Measurements from ENCODE around the gene SLC30A3. TPM values are rescaled to one million over a fixed set of nuclear protein-coding genes. Genes with fewer than 3 reads are reported as not detected.
A peak's percentile ranks its signal among the peaks of the same experiment; 100 is the strongest.

The SLC30A3 gene
- total and polyA plus RNA-seq, 2 of the 13 experiments (the other 11 are each of a cell fraction or from before 2014, with no cell fraction given), result 0.38 to 0.79 TPM

- TF ChIP-seq HOXA3 (CRISPR knock-in tag; IDR thresholded peaks at IDR 0.05) (no peak), DDIT3 (CRISPR knock-in tag; IDR thresholded peaks at IDR 0.05) (no peak), ZSCAN31 (CRISPR knock-in tag; IDR thresholded peaks at IDR 0.05; ENCODE audit: low read depth) (peak; percentile 44; the same call in 1 of the 2 replicates), NFIC (IDR thresholded peaks at IDR 0.05; ENCODE audit: low read length) (no peak), CHD2 (IDR thresholded peaks at IDR 0.05; ENCODE audit: low read depth, low read length) (no peak), ZNF263 (CRISPR knock-in tag; IDR thresholded peaks at IDR 0.05) (no peak), ZNF136 (CRISPR knock-in tag; IDR thresholded peaks at IDR 0.05; ENCODE audit: low read depth) (0 out of 2 replicates have a peak, but pooled peaks have one; percentile 49), PBX2 (CRISPR knock-in tag; IDR thresholded peaks at IDR 0.05) (no peak), ZC3H13 (CRISPR knock-in tag; IDR thresholded peaks at IDR 0.05) (no peak), EEA1 (CRISPR knock-in tag; IDR thresholded peaks at IDR 0.05; ENCODE audit: borderline replicate concordance) (no peak), ZNF335 (CRISPR knock-in tag; IDR thresholded peaks at IDR 0.05) (no peak), ZNF446 (CRISPR knock-in tag; IDR thresholded peaks at IDR 0.05) (no peak), ESRRA (CRISPR knock-in tag; IDR thresholded peaks at IDR 0.05; ENCODE audit: low read depth) (no peak), HNRNPLL (IDR thresholded peaks at IDR 0.05; ENCODE audit: low read depth, low read length, poor library complexity, severe bottlenecking) (no peak), ZMYM3 (CRISPR knock-in tag; IDR thresholded peaks at IDR 0.05) (peak; percentile 11; the same call in 1 of the 2 replicates), ZNF224 (CRISPR knock-in tag; IDR thresholded peaks at IDR 0.05) (no peak), FOSL2 (CRISPR knock-in tag; IDR thresholded peaks at IDR 0.05) (peak; percentile 14; the same call in 1 of the 2 replicates), NAIF1 (CRISPR knock-in tag; IDR thresholded peaks at IDR 0.05; ENCODE audit: borderline replicate concordance) (no peak), PAWR (CRISPR knock-in tag; IDR thresholded peaks at IDR 0.05; ENCODE audit: borderline replicate concordance) (0 out of 2 replicates have a peak, but pooled peaks have one; percentile 29), MIER2 (CRISPR knock-in tag; IDR thresholded peaks at IDR 0.05) (no peak), FOXC1 (CRISPR knock-in tag; IDR thresholded peaks at IDR 0.05; ENCODE audit: borderline replicate concordance) (0 out of 2 replicates have a peak, but pooled peaks have one; percentile 39), ZNF547 (CRISPR knock-in tag; IDR thresholded peaks at IDR 0.05) (no peak), SOX5 (CRISPR knock-in tag; IDR thresholded peaks at IDR 0.05; ENCODE audit: borderline replicate concordance) (no peak)
- TF ChIP-seq, protein P1, sequence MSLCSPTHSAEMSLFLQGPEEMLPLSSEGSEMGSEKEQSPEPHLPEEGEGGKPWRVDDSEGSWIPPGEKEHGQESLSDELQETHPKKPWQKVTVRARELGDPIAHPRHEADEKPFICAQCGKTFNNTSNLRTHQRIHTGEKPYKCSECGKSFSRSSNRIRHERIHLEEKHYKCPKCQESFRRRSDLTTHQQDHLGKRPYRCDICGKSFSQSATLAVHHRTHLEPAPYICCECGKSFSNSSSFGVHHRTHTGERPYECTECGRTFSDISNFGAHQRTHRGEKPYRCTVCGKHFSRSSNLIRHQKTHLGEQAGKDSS (CRISPR knock-in tag; IDR thresholded peaks at IDR 0.05; ENCODE audit: borderline replicate concordance, low read depth), result no peak
- TF ChIP-seq, protein P2, sequence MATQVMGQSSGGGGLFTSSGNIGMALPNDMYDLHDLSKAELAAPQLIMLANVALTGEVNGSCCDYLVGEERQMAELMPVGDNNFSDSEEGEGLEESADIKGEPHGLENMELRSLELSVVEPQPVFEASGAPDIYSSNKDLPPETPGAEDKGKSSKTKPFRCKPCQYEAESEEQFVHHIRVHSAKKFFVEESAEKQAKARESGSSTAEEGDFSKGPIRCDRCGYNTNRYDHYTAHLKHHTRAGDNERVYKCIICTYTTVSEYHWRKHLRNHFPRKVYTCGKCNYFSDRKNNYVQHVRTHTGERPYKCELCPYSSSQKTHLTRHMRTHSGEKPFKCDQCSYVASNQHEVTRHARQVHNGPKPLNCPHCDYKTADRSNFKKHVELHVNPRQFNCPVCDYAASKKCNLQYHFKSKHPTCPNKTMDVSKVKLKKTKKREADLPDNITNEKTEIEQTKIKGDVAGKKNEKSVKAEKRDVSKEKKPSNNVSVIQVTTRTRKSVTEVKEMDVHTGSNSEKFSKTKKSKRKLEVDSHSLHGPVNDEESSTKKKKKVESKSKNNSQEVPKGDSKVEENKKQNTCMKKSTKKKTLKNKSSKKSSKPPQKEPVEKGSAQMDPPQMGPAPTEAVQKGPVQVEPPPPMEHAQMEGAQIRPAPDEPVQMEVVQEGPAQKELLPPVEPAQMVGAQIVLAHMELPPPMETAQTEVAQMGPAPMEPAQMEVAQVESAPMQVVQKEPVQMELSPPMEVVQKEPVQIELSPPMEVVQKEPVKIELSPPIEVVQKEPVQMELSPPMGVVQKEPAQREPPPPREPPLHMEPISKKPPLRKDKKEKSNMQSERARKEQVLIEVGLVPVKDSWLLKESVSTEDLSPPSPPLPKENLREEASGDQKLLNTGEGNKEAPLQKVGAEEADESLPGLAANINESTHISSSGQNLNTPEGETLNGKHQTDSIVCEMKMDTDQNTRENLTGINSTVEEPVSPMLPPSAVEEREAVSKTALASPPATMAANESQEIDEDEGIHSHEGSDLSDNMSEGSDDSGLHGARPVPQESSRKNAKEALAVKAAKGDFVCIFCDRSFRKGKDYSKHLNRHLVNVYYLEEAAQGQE (IDR thresholded peaks at IDR 0.05; ENCODE audit: borderline replicate concordance in 1 of 2, low read depth in 1 of 2, low read length in 2 of 2), result no peak
- TF ChIP-seq, protein P3, sequence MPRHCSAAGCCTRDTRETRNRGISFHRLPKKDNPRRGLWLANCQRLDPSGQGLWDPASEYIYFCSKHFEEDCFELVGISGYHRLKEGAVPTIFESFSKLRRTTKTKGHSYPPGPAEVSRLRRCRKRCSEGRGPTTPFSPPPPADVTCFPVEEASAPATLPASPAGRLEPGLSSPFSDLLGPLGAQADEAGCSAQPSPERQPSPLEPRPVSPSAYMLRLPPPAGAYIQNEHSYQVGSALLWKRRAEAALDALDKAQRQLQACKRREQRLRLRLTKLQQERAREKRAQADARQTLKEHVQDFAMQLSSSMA (CRISPR knock-in tag; IDR thresholded peaks at IDR 0.05), result peak; percentile 50; the same call in 1 of the 2 replicates
These were observed 29.0 kb upstream of the SLC30A3 start (continued) for GRCh38 chr2:27291865-27292264.
